Astrocyte of the spinal cord (primary cell): ENCODE measurements around the gene PRPF38A.

Source experiments
- DNase-seq: peaks from one replicate; pipeline ENCODE4 v3.0.0; 2011; ENCODE audit warnings: low read depth, low spot score
- H3K4me3 ChIP-seq: 2 replicates; pipeline ENCODE4 v1.5.1; 2011; ENCODE audit warnings: low read depth, mild to moderate bottlenecking, low read length, moderate library complexity
- CTCF ChIP-seq: IDR thresholded peaks from 2 replicates; pipeline ENCODE4 v1.5.1; 2012; ENCODE audit warnings: low read depth, mild to moderate bottlenecking, low read length, inconsistent platforms
- in situ Hi-C: cut with HindIII; loops from 2 replicates; pipeline ENCODE4 v1.10.0; 2017; ENCODE audit warnings: low sequenced_read_pairs

PRPF38A gene

DNA sequence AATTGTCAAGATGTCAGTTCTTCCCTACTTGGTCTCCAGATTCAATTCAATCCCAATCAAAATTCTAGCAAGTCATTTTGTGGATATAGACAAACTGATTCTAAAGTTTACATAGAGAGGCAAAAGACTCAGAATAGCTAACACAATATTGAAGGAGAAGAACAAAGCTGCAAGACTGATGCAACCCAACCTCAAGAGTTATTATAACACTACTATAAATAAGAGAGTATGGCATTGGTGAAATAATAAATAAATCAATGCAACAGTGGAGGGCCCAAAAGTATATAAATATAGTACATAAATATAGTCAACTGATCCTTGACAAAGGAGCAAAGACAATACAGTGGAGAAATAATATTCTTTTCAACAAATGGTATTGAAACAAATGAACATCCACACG, 49.7 kb downstream of the PRPF38A start:
- TF ChIP-seq CTCF, result no peak

DNA sequence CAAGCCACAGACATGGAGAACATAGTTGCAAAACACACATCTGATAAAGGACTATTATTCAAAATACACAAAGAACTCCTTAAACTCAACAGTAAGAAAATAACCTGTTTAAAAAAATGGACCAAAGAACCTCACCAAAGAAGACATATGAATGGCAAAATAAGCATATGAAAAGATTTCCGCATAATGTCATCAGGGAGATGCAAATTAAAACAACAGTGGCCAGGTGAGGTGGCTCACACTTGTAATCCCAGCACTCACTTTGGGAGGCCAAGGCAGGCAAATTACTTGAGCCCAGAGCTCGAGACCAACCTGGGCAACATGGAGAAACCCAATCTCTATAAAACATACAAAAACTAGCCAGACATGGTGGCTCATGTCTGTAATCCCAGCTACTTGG, 50.4 kb downstream of the PRPF38A start:
- TF ChIP-seq CTCF, result no peak
- in situ Hi-C loops, result no loop called here
- DNase-seq, result no peak
- no peak overlapping the region for H3K4me3 ChIP-seq

More for the DNA sequence above, 49.7 kb downstream of the PRPF38A start:
- DNase-seq, result no peak
- in situ Hi-C loops, result no loop called here
- no peak overlapping the region for H3K4me3 ChIP-seq

GRCh38 chr1:52455686-52456085, 51.3 kb downstream of the PRPF38A start:
- TF ChIP-seq CTCF, result no peak
- in situ Hi-C loops, result no loop called here
- H3K4me3 ChIP-seq, result no peak overlapping the region
- DNase-seq, result no peak

- no peak for DNase-seq
- TF ChIP-seq CTCF, result no peak
- in situ Hi-C loops, result no loop called here
- H3K4me3 ChIP-seq, result no peak overlapping the region
Observed at GRCh38 chr1:52460694-52461093, 56.3 kb downstream of the PRPF38A start.

DNA sequence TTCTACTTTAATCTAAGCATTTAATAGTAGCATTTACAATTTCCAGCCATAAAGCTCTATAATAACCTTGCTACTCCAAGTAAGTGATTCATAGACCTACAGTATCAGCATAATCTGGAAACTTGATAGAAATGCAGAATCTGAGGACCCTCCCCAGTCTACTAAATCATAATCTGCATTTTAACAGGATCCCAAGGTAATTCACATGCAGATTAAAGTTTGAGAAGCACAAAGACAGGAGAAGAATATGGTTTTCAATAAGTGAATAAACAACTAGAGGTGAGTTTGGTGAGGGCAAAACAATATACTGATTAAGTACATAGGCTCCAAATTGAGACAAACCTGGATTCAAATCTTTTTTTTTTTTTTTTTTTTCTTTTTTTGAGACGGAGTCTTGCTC, 57.4 kb downstream of the PRPF38A start:
- in situ Hi-C loops, result no loop called here
- no peak for TF ChIP-seq CTCF

DNA sequence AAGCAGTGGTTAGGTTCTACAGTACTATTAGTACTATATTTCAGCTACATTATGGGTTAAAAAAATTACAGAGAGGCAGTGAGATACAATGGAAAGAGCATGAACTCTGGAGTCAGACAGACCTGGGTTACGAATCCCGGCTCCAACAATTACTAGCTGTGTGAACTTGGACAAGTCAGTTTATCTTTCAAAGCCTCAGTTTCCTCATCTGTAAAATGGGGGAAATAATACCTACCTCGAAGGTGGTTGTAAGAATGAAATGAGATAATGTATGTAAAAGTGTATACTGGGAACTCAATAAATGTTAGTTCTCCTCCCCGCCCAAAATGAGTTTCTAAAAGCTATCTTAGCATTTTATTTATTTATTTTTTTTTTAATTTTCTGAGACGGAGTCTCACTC, 59.5 kb downstream of the PRPF38A start:
- no peak for DNase-seq
- TF ChIP-seq CTCF, result no peak
- in situ Hi-C loops, result no loop called here
- no peak overlapping the region for H3K4me3 ChIP-seq

More for the DNA sequence above, 57.4 kb downstream of the PRPF38A start:
- DNase-seq, result no peak
- H3K4me3 ChIP-seq, result no peak overlapping the region

DNA sequence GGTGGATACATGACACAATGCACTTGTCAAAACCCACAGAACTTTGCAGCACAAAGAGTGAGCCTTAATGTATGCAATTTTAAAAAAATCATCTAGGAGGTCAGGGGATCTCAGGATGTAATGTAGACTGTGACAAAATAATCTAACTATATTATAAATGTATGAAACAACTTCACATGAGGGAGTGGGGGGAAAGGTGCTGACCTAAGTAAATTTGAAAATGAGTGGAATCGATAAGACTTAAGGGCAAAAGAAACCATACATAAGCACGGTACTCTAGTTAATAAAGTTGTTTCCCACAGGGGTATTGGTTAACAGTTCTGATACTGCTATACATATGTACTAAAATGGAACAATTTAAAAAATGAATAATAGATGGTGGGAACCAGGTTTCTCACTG, 64.7 kb downstream of the PRPF38A start:
- TF ChIP-seq CTCF, result no peak
- in situ Hi-C loops, result no loop called here
- no peak for DNase-seq
- H3K4me3 ChIP-seq, result no peak overlapping the region
